HG02623 (cell line): ENCODE results near the gene MYO5A.

ENCODE experiments used
- ATAC-seq: cut with Tn5 transposase; IDR thresholded peaks from one replicate; pipeline ENCODE4 v1.9.1; 2021; ENCODE audit warnings: moderate library complexity; ENCODE audit not compliant: unreplicated experiment

The MYO5A gene

DNA sequence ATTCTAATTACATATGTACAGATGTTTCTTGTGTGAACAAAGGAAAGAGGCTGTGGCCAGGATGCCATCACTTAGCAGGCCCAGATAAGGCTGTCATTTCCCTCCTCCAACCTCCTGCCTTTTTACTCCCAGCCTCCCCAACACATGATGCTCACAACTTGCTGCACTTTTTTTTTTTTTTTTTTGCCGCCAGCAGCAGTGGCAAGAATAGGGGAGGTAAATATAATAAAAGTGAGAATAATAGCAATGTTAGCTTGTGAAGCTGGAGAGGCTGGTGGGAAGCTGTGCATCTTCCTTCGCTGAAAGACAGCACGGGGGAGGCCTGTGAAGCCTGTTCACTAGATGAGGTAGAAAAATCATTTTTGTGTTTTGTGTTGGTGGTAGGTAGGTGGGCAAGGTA lies 190.6 kb downstream of the MYO5A start:
- ATAC-seq = no peak

DNA sequence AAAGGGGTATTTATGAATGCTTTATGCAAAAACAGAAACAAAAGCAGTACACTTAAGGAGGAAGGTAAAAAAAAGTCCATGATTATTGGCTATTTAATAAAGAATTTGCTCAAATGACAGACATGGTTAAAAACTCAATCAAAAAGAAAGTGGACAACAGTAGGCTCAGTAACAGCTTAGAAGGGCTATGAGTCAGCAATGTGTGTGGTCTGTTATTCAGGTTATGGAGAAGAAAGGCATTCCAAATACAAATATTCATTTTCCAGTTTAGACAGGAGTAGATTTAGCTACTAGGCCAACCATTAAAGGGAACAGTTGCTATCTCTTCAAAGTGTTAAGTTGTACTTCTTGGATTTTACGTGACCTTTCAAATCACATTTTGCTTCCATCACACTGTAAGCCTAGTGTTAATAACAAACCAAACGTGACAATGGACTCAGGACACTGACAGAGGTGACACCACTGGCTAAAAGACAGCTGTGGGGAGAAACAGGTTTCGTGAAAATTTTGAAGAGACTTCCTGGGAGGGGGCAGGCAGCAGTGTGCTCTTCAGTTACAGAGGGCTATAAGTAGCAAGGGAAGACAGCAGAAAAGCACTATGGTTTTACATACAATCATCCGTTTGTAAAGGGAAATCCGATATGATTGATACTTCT lies 191.4 kb downstream of the MYO5A start:
- ATAC-seq = no peak

DNA sequence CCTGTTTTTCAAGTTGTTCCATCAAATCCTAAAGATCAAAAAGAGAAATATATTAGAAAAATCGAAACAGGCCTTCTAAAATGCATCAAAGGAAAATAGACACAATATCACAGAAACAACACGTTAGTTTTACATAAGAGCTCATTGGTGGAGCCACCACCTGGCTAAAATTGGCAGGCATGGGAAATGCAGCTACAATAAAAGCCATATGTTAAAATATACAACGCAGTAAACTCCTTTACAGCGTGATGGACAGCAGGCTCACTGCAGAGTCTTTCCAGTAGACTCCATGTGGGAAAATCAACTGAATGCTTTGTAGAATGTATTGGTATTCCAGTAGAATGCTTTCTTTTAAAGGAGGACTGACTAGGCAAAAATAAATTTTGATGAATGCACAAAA lies 192.2 kb downstream of the MYO5A start:
- no peak for ATAC-seq

DNA sequence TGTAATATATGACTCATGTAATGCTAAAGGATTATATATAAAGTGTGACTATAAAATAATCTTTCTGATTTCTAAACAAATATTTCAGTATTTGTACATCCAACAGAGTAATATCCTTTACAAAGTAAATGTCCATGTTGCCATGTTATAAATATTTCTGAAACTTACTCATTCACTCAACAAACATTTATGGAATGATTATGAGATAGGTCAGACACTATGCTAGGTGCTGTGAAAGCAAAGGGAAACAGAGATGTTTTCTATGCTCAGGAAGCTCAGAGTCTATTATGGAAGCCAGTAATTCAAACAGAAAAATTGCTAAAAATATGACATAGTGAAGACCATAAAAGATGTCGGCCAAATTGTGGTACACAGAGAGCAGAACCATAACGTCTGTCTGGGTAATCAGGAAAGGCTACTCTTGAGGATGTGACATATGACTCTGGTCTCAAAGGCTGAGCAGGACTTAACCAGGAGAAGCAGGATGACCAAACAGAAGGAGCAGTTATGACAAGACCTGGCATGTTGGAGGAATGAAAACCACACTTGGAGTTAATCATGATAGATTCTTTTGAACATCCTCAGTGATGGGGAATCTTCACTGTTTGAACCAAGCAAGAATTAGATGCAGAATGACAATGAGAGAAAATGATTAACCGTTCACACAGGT lies 194.1 kb downstream of the MYO5A start:
- no peak for ATAC-seq

DNA sequence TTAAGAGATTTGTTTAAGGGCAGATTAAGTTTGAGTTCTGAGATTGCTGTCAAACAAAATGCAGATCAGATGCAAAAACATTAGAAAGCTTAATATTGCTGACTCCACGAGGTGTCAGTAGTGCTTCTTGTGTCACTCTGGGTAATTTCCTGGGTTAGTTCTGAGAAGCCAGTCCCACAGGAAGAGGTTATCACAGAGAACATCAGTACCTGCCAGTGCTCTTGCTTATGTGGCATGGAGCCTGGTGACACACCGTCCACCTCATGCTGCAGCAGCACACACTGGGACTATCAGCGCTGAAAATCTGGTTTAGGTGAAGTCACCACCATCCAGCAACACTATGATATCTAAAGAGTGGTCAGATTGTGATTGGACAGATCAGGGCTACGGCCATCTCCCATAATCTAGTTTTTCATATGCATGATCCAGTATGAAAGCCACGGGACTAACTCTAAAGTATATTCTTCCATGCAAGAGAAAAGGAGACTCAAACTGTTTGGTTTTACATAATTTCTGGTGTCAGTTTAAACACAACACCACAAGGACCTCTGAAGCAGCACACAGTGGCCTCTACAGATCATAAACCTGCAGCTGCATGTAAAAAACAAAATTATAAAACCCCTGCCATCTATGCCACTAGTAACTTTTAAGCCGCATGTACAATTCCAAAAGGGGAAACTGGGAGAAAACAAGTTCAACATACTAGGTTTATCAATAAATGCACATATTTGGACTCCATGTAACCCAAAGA lies 197.0 kb downstream of the MYO5A start:
- peak; percentile 87 for ATAC-seq

DNA sequence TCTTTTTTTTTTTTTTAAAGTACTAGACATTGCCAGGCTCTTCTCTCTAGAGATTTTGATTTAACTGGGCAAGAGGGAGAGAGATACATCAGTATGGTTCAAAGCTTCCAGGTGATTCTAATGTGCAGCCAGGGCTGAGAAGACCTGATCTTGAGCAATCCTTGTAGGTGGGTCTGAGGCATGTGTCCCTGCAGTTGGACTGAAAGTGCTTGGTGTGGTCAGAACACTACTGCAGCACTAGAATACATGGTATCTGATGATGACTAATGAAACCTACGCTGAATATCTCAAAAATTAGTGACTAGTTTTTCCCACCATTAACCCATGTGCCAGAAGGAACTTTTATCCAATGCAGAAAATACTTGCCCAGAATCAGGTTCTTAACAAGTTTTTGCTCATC lies 198.7 kb downstream of the MYO5A start:
- no peak for ATAC-seq

DNA sequence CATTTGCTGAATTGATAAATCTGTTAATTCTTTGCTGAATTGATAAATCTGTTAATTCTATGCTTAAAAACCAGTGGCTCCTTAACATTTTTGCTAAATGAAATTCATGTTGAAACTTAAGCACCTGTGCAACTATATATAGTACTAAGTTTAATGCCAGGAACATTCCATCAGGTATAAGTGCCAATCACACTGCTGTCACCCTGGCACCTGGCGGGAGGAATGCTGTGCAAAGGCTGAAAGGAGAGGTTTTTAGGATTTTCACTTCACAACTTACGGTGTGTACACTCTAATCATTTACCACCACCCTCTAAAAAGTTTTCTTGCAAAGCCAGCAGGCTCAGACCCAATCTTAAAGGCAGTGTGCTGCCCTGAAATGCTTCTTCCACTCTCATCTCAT lies 199.5 kb downstream of the MYO5A start:
- ATAC-seq = no peak

DNA sequence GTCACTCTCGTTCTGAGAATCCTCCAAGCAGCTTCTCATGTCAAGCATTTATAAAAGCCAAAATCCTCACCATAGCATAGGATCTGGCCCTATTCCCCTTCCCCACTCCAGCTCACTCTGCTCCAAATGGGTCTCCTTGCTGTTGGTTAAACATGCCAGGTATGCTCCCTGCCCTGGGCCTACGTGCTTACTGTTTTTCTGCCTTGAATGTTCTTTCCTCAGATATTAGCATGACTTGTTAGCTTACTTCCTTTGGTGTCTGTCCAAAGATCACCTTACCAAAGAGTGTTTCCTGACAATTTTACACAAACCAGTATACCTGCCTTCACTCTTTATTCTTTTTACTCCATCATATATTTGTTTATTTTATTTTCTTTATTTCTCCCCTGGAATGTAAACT lies 200.0 kb downstream of the MYO5A start:
- no peak for ATAC-seq

DNA sequence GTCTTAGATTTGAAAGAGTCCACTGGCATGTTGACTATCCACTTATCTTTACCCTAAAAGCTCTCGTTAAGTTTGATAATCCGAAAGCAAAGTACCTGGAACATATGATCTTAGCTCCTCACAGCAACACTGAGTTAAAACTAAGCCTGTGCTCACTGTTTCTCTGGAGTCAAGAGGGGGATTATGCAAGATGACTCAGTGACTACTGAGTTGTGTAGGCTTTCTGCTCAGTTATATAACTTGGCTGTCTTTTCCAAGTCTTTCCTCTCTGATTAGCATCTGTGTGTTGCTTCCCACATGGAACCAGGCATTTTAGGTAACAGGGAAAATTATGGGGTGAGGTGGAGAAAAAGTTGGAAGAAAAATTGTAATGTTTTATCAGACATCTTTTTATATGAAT lies 201.9 kb downstream of the MYO5A start:
- no peak for ATAC-seq

DNA sequence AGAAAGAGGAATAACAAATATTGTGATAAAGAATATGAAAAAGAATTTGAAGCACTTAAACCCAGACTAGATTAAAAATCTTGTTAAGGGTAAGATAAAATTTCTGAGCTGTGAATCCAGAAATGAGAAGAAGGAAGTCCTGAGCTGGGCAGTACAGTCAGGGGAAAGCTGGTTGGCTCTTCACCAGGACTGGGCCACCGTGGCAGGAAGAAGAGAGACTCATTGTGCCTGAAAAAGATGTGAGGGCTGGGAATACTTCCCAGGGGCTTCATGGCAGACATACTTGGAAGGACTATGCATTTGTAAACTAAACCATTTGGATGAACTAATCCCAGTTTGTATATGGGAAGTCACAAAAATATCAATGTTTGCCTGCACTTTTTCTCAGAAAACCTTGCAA lies 204.6 kb downstream of the MYO5A start:
- ATAC-seq = no peak

DNA sequence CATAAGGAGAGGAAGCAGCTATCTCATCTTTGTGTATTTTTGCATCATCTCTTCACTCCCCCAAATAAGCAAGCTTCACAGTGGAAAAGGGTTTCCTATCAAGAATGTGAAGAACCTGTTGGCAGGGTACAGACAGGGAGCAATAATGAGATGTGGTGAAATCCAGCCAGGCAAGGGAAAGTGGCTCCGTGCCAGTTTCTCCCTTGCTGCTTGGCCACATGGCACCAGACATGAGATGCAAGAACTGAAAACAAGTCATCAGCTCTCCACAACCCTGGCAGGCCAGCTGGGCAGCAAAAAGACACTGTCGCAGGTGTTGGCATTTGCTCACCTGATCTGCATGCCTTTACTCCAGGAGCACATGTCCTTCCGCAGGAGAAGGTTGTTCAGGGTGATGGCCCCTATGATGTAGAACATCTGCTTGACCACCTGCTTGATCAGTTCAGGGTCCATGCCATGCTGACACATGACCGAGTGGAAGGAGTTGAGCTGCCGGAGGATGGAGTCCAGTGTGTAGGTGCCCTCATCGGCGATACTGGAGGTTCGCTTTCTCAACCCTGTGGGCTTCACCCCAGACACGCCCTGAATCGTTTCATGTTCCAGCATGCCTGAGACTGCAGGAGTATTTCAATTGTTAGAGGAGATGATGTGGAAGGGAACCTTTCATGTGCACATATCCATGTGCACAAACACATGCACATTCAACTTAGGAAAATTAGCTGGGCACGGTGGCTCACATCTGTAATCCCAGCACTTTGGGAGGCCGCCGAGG lies 209.8 kb downstream of the MYO5A start:
- no peak for ATAC-seq

DNA sequence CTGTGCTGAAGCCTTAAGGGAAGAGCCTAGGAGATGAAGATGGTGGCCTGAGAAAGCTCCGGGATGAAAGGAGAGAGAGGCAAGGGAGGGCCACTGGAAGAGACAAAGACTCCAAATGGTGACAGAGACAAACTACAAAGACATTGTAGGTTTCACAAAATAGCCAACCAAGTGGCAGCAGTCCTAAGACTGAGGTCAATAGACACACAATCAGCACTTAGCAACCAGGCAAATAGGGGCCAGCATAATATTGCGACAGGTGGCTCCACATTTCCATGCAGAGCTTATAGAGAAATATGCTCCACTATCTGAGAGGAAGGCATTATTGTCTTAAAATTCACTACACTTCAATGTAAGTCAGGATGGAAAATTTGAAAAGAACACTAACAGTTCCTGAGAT lies 211.0 kb downstream of the MYO5A start:
- ATAC-seq = no peak

DNA sequence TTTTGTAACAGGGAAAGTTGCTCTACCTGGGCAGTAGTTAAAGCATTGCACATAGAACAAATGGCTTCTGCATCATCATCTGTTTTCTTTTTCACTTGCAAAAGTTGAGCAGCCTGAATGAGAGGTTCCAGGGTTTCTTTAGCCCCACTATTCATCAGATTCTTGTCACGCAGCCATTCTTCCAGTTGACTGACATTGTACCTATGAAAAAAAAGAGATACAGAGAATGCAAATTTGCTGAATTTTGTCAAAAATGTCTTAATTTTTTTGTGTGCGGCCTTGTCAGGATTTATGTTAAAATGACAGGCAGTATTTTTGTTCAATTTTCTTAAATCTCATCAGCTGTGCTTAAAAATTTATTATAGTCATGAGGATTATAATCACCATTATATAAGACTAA lies 211.7 kb downstream of the MYO5A start:
- ATAC-seq = no peak

DNA sequence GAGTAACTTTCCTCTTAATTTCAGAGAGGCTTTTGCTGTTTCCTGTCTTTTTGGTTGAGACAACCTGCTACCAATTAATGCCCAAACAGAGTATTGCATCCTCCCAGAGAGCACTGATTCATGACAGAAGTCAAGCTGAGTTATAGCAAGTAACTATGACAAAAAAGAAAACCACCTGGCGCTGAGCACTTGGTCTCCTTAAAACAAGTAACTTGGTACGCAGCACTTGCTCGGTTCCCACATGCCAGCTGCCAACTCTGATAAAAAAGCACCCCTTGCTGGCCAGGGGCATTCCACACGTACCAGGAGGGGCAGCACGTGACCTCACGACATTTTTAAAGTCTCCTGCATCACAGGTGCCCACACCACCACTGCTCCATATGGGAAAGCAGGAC lies 219.5 kb downstream of the MYO5A start:
- peak; percentile 72 for ATAC-seq

DNA sequence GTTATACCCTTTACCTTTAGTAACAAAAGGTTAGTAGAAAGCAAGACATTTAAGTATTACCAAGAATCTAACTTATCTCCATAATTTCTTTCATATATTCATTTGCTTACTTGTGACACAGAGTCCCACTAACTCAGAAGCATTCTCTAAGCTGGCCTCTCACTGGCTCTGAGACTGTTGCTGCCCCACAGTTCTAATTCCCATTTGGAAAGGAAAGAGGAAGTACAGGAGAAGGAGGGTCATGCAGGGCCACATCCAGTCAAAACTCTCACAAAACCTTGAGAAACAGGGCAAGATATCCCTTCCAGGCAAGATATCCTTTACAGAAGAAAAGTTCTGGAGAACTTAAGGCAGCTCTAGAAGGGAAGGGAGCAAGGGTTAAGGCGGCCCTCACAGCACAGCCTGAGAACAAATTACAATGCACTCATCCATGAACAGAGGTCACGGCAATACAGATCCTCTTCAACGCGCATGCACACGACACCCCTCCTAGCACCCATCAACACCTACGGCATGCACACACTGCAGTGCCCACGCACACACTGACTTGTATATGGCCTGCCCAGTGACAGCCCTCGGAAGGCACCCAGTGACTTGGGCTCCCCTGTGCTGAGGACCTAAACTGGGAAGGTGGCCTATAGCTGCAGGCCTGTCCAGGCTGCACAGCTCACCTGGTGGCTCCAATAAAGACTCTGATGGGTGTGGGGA lies 220.1 kb downstream of the MYO5A start:
- ATAC-seq = peak; percentile 49

DNA sequence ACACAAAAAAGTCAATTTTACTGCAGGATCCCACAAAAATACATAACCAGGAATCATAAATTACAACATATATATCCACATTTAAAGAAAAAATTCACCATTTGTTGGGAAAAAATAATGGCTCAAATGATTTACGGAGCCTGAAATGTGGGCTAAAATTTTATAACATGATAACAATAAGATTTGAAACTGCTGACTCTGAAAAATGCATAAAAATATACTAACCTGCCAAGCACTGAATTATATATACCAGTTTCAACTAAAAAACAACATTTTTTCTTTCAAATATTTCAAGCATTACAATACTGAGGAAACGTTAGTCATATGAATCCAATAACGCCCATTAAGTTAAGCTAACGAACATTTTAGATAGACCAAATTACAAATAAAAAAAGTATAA lies 220.8 kb downstream of the MYO5A start:
- no peak for ATAC-seq

DNA sequence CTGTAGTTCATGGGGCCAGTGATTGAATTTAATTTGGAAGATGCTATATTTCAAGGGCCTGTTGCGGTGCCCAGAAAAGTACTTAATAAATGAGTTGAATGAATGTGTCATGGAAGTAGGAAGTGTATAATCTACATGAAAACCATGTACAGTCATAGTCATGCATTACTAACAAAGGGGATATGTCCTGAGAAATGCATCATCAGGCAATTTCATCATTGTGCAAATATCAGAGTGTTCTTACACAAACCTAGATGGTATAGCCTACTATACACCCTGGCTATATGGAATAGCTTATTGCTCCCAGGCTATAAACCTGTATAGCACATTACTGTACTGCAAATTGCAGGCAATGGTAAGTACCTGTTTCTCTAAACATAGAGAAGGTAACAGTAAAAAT lies 222.4 kb downstream of the MYO5A start:
- no peak for ATAC-seq

DNA sequence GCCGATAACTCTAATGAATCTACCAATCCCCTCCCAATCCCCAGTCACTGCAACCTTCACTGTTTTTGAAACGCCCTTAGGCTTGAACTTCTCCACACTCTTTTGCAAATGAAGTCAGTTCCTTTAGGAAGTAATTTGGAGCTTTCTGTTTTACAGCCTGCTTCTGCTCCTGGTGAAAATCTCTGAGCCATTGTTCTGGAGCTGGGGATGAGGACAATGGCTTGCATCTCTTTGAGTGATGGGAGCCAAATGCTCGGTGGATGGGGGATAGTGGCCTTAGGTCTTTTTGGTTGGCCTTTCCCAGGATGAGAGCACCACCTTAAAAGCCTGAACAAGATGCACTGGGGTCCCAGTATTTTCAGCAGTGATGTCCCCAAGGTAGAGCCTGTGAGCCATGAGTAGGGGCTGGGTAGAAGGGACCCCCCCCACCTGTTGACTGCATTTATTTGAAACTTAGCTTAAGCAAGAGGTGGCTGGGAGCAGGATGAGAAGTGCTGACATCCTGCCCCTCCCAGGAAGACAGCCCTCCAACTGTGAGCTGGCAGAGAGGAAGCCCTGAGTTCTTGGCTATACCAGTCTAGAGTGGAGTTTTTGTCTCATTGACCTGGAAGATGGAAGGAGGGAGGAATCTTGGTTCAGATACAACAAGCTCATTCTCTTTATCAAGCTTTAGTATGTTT lies 225.4 kb downstream of the MYO5A start:
- ATAC-seq = no peak

DNA sequence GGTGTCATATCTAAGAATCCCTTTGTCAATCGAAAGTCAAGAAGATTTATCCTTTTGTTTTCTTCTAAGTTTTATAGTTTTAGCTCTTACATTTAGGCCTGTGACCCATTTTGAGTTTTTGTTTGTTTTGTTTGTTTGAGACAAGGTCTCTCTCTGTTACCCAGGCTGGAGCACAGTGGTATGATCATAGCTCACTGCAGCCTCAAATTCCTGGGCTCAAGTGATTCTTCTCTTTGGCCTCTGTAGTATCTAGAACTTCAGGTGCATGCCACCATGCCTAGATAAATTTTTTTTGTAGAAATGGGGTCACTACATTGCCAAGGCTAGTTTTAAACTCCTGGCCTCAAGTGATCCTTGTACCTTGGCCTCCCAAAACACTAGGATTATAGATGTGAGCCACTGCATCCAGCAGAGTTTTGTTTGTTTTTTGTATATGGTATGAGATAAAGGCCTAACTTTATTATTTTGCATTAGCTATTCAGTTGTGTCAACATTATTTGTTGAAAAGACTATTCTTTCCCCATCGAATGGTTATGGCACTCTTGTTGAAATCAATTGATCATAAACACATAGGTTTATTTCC lies 227.3 kb downstream of the MYO5A start:
- ATAC-seq = no peak

DNA sequence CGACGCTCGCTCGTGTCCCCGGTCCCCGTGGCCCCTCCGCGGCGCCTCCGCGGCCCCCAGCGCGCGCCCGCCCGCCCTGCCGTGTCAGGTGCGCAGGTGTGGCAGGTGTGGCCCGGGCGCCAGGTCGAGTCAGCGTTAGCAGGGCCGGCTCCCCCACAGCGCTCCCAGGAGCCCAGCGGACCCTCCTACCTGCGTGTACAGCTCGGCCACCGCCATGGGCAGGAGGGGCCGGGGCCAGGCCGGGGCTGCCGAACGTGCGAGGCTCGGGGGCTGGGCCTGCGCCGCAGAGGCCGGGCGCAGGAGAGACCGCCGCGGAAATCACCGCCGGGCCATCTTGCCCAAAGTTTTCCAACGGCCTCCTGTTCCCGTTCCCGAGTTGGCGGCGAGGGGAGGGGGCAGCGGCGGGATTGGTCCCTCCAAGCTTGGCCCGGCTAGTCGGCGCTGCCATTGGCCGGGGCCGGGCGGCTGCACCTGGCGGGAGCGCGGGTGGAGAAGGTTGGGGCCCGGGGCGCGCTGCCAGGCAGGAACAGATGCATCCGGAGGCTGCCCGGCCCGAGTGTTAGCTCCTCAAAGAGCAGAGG lies 233.2 kb downstream of the MYO5A start, which contains the start of gene MYO5C:
Gene MYO5C, minus strand, starts transcription at position 384 of the 581 bp plus-strand sequence. Its CDS starts 168 bp downstream, at position 216.
- no peak for ATAC-seq
